CD4-positive, alpha-beta T cell treated with Interleukin-1 beta for 1 hour (primary cell): ENCODE results near the gene DYSF.
"Not testable (repeated sequence)": the region's sequence is repeated elsewhere in the genome, so short reads cannot be mapped to it uniquely, and the experiment has no call there.

ENCODE experiments used
- DNase-seq, 2 donors: peaks; one replicate each; pipeline ENCODE4 v3.0.0-alpha.2; 2020 to 2022

DYSF gene

GRCh38 chr2:71620116-71620515 is 166.8 kb downstream of the DYSF start:
- DNase-seq, result no peak

GRCh38 chr2:71620851-71621251 is 167.5 kb downstream of the DYSF start:
- DNase-seq, result no peak

- DNase-seq, result no peak
Observed at GRCh38 chr2:71629273-71629672, 175.9 kb downstream of the DYSF start.

GRCh38 chr2:71629771-71630453 is 176.6 kb downstream of the DYSF start:
- DNase-seq, result no peak

GRCh38 chr2:71630454-71631328 is 177.3 kb downstream of the DYSF start:
- no peak for DNase-seq

GRCh38 chr2:71631411-71631931 is 178.1 kb downstream of the DYSF start:
- DNase-seq, result no peak

GRCh38 chr2:71633086-71633485 is 179.7 kb downstream of the DYSF start:
- DNase-seq, result no peak

- no peak for DNase-seq
Observed at GRCh38 chr2:71634567-71634966, 181.2 kb downstream of the DYSF start.

- DNase-seq, result no peak
Observed at GRCh38 chr2:71635798-71636197, 182.4 kb downstream of the DYSF start.

- DNase-seq, result no peak
Observed at GRCh38 chr2:71637168-71637567, 183.8 kb downstream of the DYSF start.

- no peak for DNase-seq
Observed at GRCh38 chr2:71637736-71638135, 184.4 kb downstream of the DYSF start.

GRCh38 chr2:71639735-71640134 is 186.4 kb downstream of the DYSF start:
- no peak for DNase-seq

- no peak for DNase-seq
Observed at GRCh38 chr2:71640489-71640888, 187.1 kb downstream of the DYSF start.

- no peak for DNase-seq
Observed at GRCh38 chr2:71643674-71644357, 190.5 kb downstream of the DYSF start.

- no peak for DNase-seq
Observed at GRCh38 chr2:71646028-71646427, 192.7 kb downstream of the DYSF start.

GRCh38 chr2:71647356-71647755 is 194.0 kb downstream of the DYSF start:
- no peak for DNase-seq

- no peak for DNase-seq
Observed at GRCh38 chr2:71655498-71655897, 202.1 kb downstream of the DYSF start.

- not testable (repeated sequence) for DNase-seq
Observed at GRCh38 chr2:71658256-71658655, 204.9 kb downstream of the DYSF start.

- no peak for DNase-seq
Observed at GRCh38 chr2:71658771-71659170, 205.4 kb downstream of the DYSF start.

- DNase-seq, result no peak
Observed at GRCh38 chr2:71659868-71660518, 206.6 kb downstream of the DYSF start.

- no peak for DNase-seq
Observed at GRCh38 chr2:71661782-71662181, 208.4 kb downstream of the DYSF start.

GRCh38 chr2:71662665-71663394 is 209.5 kb downstream of the DYSF start:
- no peak for DNase-seq
